ENCODE results near the gene ZC3H18. TPM values are rescaled to one million over a fixed set of nuclear protein-coding genes. Genes with fewer than 3 reads are reported as not detected.

Gene ZC3H18
- 6.3 TPM for total RNA-seq (ENCODE audit: insufficient read depth, low replicate concordance)

- peak; percentile 98 for DNase-seq (ENCODE audit: low spot score)
Measured at GRCh38 chr16:88569985-88570690, at the start of gene ZC3H18. Gene ZC3H18, plus strand, starts transcription at chr16:88570403. Its CDS starts 6,721 bp downstream, at chr16:88577124.

GRCh38 chr16:88521674-88522073 is 48.5 kb upstream of the ZC3H18 start:
- no peak for DNase-seq (ENCODE audit: low spot score)

- no peak for DNase-seq (ENCODE audit: low spot score)
Measured at GRCh38 chr16:88522276-88522949, 47.8 kb upstream of the ZC3H18 start.

- DNase-seq (ENCODE audit: low spot score): no peak
Measured at GRCh38 chr16:88523309-88524161, 46.7 kb upstream of the ZC3H18 start.

- DNase-seq (ENCODE audit: low spot score): no peak
Measured at GRCh38 chr16:88524274-88524972, 45.8 kb upstream of the ZC3H18 start.

GRCh38 chr16:88524973-88525662 is 45.1 kb upstream of the ZC3H18 start:
- DNase-seq (ENCODE audit: low spot score): no peak

GRCh38 chr16:88525663-88525990 is 44.6 kb upstream of the ZC3H18 start:
- DNase-seq (ENCODE audit: low spot score): no peak

- DNase-seq (ENCODE audit: low spot score): no peak
Measured at GRCh38 chr16:88526008-88526905, 43.9 kb upstream of the ZC3H18 start.

GRCh38 chr16:88526906-88527185 is 43.4 kb upstream of the ZC3H18 start:
- DNase-seq (ENCODE audit: low spot score): no peak

GRCh38 chr16:88527186-88527936 is 42.8 kb upstream of the ZC3H18 start:
- DNase-seq (ENCODE audit: low spot score): peak; percentile 83

- no peak for DNase-seq (ENCODE audit: low spot score)
Measured at GRCh38 chr16:88527937-88528743, 42.1 kb upstream of the ZC3H18 start.

- DNase-seq (ENCODE audit: low spot score): no peak
Measured at GRCh38 chr16:88528902-88529318, 41.3 kb upstream of the ZC3H18 start.

GRCh38 chr16:88529596-88529995 is 40.6 kb upstream of the ZC3H18 start:
- DNase-seq (ENCODE audit: low spot score): no peak

- DNase-seq (ENCODE audit: low spot score): no peak
Measured at GRCh38 chr16:88530051-88530857, 39.9 kb upstream of the ZC3H18 start.

GRCh38 chr16:88530858-88531203 is 39.4 kb upstream of the ZC3H18 start:
- no peak for DNase-seq (ENCODE audit: low spot score)

GRCh38 chr16:88531346-88531745 is 38.9 kb upstream of the ZC3H18 start:
- no peak for DNase-seq (ENCODE audit: low spot score)

- DNase-seq (ENCODE audit: low spot score): no peak
Measured at GRCh38 chr16:88531931-88532433, 38.2 kb upstream of the ZC3H18 start.
